HG03097 (cell line): ENCODE data around the gene ERVK3-1.
"Not testable (repeated sequence)": the region's sequence is repeated elsewhere in the genome, so short reads cannot be mapped to it uniquely, and the experiment has no call there.

Source experiments
- ATAC-seq: cut with Tn5 transposase; IDR thresholded peaks from one replicate; pipeline ENCODE4 v1.9.1; 2021; ENCODE audit not compliant: unreplicated experiment, low FRiP score

The ERVK3-1 gene

GRCh38 chr19:58305065-58305931, at the start of gene ERVK3-1:
Gene ERVK3-1, plus strand, starts transcription at chr19:58305377. Its CDS starts 6,792 bp downstream, at chr19:58312169.
- ATAC-seq, result peak; percentile 96

- not testable (repeated sequence) for ATAC-seq
Observed at GRCh38 chr19:58258259-58258658, 46.9 kb upstream of the ERVK3-1 start.

GRCh38 chr19:58261600-58261967, 43.6 kb upstream of the ERVK3-1 start:
- no peak for ATAC-seq

GRCh38 chr19:58261968-58262921, 42.9 kb upstream of the ERVK3-1 start:
- ATAC-seq, result no peak

- no peak for ATAC-seq
Observed at GRCh38 chr19:58262922-58263296, 42.3 kb upstream of the ERVK3-1 start.

GRCh38 chr19:58265100-58265499, 40.1 kb upstream of the ERVK3-1 start:
- no peak for ATAC-seq

GRCh38 chr19:58268344-58268743, 36.8 kb upstream of the ERVK3-1 start:
- no peak for ATAC-seq

- ATAC-seq, result no peak
Observed at GRCh38 chr19:58274771-58275201, 30.4 kb upstream of the ERVK3-1 start.

- ATAC-seq, result no peak
Observed at GRCh38 chr19:58275564-58275963, 29.6 kb upstream of the ERVK3-1 start.

GRCh38 chr19:58277197-58277596, 28.0 kb upstream of the ERVK3-1 start:
- no peak for ATAC-seq

- ATAC-seq, result no peak
Observed at GRCh38 chr19:58277748-58278540, 27.2 kb upstream of the ERVK3-1 start.

GRCh38 chr19:58278541-58279041, 26.6 kb upstream of the ERVK3-1 start, which contains the start of gene ZNF8:
Gene ZNF8, plus strand, starts transcription at chr19:58278955. Its CDS starts 127 bp downstream, at chr19:58279082.
- ATAC-seq, result peak; percentile 97

GRCh38 chr19:58279042-58279924, 25.9 kb upstream of the ERVK3-1 start:
- peak; percentile 25 for ATAC-seq

- no peak for ATAC-seq
Observed at GRCh38 chr19:58279925-58280316, 25.3 kb upstream of the ERVK3-1 start.

GRCh38 chr19:58284199-58284598, 21.0 kb upstream of the ERVK3-1 start:
- no peak for ATAC-seq

- ATAC-seq, result no peak
Observed at GRCh38 chr19:58291943-58292342, 13.2 kb upstream of the ERVK3-1 start.

- ATAC-seq, result no peak
Observed at GRCh38 chr19:58294743-58295374, 10.3 kb upstream of the ERVK3-1 start.

- ATAC-seq, result no peak
Observed at GRCh38 chr19:58296104-58296503, 9.1 kb upstream of the ERVK3-1 start.

- no peak for ATAC-seq
Observed at GRCh38 chr19:58300620-58301019, 4.6 kb upstream of the ERVK3-1 start.
